GM19099 (cell line): Measurements from ENCODE around the gene IL36A.

ENCODE experiments used
- POLR2A ChIP-seq: IDR thresholded peaks from 3 replicates; pipeline ENCODE4 v1.6.1; 2011; ENCODE audit warnings: low read depth; ENCODE audit not compliant: insufficient read length; ENCODE audit errors: extremely low read depth

IL36A gene

DNA sequence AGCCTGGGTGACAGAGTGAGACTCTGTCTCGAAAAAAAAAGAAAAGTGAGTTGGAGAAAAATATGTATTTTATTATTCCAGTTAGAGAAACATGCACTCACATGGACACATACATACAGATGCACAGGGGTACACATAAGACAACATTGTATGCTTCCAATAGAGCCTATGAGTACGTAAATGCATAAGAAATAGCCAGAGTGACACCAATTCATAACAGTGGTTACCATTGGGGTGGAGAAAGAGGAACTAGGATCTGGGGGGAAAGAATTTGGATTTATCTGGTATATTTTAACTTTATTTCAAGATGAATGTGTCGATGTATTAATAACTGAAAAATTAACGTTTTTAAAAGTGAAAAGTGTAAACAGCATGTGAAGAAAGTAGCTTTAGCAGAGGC, 16.1 kb downstream of the IL36A start:
- no peak for TF ChIP-seq POLR2A

DNA sequence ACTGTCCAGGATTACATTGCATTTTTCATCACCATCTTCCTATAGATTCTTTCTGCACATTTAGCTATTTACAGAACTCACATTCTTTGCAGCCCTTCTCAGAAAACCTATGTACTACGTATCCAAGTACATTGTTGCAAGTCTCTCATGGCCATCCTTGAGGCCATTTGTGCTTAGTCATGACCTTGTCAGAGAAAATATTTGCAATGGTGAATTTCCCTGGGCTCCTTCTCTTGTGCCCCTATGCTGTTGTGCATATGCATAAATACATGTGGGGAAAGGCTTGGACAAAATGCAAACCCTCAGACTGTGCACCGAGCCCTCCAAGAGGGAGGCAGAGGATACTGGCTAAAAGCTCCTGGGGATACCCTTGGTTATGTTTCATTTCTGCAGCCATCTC, 19.5 kb downstream of the IL36A start:
- no peak for TF ChIP-seq POLR2A

DNA sequence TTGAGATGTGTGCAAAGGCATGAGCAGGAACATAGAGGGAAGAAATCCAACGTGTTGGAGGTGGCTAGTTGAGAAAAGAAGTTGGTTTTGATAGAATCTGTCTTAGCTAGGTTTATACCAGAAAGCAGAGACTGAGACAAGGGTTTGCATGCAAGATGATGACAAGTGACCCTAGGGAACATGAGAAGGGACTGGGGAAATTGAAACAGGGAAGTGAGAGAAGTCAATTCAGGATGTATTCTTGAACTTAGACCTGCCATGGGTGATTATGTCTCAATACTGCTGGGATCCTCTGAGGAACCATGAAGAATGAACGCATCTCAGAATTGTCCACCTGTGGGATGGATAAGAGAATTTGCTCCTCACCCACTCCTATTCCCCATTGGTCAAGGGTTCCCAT, 20.5 kb downstream of the IL36A start:
- no peak for TF ChIP-seq POLR2A

DNA sequence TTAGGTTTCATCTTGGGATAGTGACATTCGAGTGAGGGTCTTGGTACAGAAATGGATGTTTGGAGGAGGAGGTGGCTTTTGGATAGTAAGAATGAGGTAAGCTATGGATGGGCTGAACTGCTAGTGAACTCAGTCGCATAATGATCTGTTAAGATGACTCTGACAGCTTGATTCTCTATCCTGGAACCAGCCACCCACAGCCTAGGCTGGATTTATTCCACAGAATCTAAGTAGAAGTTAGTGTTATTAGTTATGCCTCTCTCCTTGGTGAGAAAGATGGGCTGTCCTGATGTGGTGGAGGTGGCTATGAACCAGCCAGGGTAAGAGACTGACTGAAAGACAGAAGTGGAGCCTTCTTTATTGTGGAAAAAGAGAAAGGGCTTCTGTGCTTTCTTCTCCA, 22.4 kb downstream of the IL36A start:
- no peak for TF ChIP-seq POLR2A

DNA sequence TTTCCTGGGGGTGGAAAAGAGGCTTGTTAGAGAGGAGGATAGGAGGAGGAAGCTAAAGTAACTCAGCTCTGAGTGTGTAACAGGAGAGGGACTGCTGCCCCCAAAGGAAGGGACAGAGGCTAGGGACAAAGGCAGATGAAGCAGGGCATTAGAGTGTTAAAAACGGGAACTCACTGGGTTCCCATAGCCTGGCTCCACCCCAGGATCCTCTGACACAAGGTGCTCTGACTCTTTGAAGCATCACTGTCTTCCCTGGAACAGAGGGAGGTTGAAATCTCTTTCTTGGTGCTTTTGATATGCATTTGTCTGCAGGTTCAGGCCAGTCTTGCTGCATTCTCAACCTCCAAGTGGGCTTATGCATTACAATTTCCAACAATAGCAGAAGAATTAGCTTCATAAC, 22.9 kb downstream of the IL36A start:
- no peak for TF ChIP-seq POLR2A

DNA sequence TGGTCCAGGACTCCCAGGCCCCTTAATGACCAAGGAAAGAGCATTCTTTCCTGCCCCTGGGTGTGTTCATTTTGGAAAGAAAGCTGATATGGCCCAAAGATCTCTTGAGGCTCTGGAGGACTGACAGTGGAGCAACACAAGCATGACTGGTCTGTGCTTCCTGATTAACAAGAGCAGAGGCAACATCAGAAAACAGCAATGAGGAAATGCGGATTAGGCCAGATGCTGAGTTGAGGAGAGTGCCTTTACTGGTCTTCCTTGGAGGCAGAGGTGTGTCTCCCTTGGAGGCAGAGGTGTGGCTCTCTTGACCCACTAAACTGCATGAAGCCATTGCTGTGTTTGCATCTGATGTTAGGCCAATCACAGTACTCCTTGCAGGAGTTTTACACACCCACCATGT, 27.5 kb downstream of the IL36A start:
- no peak for TF ChIP-seq POLR2A

DNA sequence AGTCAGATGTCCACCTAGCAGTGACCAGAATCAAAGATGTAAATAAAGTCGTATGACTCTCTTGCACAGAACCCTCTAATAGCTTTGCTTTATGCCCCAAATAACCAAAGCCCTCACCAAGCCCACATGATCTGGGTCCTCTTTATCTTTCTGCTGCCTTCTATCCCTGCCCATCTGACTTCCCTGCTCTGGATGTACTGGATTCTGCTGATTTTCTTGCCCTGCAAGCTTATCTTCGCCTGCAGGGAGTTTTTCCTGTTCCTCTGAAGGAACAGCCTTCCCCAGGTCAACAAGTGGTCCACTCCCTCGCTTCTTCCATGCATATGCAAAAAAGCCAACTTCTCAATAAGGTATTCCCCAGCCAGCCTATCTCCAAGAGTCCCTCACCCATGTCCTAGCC, 28.8 kb downstream of the IL36A start:
- TF ChIP-seq POLR2A = no peak

DNA sequence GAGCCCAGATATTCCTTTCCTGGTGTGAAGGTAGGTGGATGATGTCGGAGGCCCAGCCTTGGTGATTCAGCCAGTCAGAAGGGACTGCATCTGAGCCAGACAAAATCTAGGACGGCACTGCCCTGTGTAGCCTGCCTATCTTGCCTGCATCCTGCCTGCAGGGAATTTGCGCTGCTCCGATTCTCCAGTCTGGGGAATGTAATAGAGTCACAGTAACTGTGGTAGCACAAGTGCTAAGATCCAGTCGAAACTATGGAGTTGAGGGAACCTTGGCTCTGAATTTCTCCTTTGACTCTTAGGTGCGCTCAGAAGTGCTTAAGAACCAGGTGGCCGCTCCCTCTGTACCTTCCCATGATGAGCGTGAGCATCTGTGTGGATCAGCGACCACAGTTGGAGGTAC, 31.5 kb downstream of the IL36A start:
- no peak for TF ChIP-seq POLR2A

DNA sequence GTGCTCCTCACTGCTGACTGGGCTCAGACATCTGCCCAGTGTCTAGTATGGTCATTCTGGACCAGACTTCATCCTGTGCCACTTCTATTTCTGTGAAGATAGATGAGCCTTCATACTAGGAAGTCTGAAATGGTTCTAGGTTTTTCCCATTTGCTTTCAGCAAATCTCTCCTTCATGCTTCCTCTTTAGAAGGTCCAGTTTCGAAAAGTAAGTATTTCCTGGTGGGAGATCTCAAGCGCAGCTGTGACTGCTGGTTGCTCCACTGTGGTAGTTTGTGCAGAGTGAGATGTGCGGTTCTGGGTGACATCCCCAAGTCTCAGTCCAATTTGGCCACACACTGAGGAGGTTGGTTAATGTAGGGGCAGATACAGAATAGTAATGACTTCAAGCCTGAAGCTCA, 33.0 kb downstream of the IL36A start:
- TF ChIP-seq POLR2A = no peak

DNA sequence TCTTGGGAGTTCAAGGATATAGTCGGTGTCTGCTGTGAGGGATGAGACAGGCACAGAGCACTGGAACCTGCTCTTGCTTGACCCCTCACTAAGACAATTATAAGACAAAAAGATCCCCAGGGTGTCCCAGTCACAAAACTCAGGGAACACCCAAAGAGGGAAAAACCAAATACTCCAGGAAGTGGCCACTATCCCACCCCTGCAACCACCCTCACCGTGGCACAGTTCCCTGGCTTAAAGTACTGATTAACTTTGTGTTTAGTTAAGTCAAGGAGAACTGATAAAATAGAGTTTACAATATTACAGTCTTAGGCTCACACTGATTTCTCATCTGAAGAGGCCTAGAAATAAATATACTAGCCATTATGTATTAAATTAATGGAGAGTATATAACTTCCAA, 33.9 kb downstream of the IL36A start:
- TF ChIP-seq POLR2A = no peak

DNA sequence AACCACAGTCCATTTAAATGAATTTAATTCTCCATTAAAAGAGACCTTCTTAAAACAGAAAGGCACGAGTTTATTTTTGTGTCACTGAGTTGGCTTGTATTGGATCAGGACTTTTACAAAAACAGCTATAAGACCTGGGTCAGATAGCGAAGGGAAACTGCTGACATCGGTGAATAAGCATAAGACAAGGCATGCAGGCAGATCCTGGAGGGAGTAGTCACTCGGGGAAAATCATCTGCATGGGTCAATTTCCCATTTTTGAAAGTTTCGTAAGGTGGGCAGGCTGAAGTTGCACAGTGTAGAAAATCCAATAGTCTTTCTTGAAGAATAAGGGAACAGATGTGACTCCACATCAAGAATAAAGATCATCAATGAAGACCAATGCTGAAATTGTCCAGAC, 34.5 kb downstream of the IL36A start:
- no peak for TF ChIP-seq POLR2A

DNA sequence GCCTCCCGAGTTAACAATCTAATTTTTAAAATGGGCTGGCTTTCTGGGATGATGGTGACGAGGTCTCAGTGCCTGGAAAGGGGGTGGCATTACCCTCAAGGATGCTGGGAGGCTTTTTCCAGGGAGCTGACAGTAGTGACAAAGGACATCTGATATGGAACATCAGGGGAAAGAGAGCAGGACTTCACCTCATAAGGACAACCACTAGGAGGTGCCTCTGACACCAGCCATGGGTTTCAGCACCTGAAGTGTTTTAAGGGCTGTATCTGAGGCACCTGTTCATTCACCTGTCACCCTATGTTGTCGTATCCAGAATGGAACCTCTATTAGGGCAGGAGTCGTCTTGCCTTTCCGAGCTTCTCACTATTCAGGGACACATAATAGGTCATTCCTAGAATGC, 36.6 kb downstream of the IL36A start:
- no peak for TF ChIP-seq POLR2A

DNA sequence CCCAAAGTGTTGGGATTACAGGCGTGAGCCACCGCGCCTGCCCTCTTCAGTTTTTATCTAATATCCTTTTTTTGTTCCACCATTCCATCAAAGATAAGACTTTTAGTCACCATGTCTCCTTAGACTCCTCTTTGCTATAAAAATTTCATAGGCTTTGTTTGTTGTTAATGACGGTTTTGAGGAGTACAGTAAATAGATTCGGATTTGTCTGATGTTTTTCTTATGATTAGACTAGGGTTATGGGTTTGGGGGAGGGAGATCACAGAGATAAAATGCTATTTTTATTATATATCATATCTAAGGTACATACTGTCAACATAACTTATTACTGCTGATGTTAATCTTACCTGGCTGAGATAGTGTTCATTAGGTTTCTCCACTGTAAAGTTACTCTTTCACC, 41.2 kb downstream of the IL36A start:
- TF ChIP-seq POLR2A = no peak

DNA sequence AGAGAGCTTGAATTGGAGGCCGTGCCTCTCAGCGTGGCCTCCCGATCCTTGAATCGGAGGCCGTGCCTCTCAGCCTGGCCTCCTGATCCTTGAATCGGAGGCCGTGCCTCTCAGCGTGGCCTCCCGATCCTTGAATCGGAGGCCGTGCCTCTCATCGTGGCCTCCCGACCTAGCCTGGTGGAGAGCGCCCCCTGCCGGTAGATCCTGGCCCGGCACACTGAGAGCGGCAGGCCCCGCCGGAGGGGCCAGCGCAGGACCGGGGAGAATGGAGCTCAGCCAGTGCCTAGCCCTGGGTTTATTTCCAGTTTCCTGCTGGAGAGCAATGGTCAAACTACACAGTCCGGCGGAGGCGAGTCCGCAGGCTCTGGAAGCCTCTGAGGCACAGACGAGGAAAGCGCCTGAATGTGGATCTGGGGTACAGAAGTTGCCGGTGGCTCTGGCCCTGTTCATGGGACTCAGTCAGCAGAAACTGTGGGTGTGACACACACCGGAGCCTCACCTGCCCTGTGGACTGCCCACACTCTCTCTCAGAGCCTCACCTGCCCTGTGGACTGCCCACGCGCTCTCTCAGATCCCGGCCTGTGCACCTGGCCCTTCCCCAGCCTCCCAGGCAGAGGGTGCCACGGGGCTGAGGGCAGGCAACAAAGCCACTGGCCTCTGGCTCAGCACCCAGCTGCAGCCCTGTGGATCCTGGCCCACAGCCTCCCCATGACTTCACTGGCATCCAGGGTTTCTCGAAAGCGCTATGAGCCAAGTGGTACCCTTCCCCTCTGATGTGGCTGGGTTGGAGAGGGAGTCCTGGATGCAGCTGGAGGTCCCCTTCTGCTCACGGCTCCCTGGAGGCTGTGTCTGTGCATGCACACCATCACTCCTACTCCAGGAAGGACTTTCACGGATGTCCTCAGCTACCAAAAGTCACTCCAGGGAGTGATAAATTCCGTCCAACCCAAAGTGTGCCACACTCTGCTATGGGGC, 45.9 kb downstream of the IL36A start:
- TF ChIP-seq POLR2A = no peak

DNA sequence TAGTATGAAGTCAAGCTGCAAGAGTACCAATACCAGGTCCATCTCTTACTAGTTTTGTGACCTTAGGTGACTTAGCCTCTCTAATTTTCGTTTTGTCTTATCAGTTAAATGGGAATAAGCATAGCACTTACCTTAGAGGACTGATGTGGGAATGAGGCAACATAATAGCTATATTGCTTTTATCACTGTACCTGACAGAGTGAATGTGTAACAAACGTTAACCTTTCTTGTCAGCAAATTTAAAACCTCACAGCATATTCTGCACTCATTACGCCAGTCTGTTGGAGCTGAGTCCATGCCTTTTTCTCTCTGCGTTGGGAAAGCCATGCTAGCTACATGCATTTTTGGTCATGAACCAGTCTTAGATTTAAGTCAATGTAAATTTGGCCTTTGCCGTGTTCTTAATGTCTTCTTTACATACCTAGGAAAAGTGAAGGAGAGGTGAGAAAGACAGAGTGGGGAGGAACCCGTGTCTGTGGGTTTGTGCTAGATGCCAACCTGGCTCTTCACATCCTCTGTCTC, 47.2 kb downstream of the IL36A start, which contains the start of gene IL36B:
Gene IL36B (minus strand): TSS at position 472 of the 522 bp plus-strand sequence.
- no peak for TF ChIP-seq POLR2A

DNA sequence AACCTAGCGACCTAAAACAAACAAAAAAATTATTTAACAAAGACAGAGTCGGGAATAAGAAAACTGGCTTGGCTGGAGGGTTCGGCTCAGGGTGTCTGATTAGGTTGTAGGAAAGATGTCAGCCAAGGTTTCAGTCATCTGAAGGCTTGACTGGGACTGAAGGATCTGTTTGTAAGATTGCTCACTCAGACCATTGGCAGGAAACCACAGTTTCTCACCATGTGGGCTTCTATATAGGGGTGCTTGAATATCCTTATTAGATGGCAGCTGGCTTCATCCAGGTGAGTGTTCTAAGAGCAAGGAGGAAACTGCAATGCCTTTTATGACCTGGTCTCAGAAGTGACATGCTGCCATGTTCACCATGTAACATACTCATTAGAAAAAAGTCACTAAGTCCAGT, 48.4 kb downstream of the IL36A start:
- TF ChIP-seq POLR2A = no peak
